SK-N-MC (cell line): ENCODE measurements around the gene SLC26A1.

ENCODE experiments used
- EZH2 ChIP-seq: fragments of 200-600 bp; sonication (generic); IDR thresholded peaks from one replicate; pipeline ENCODE4 v1.6.1; 2017; ENCODE audit warnings: antibody characterized with exemption
- FOXP2 ChIP-seq: optimal IDR thresholded peaks from 2 replicates; pipeline ENCODE3; 2011; ENCODE audit warnings: mild to moderate bottlenecking, moderate library complexity; ENCODE audit not compliant: insufficient read depth; ENCODE audit errors: extremely low read length, control extremely low read depth
- POLR2AphosphoS5 ChIP-seq: IDR thresholded peaks from 2 replicates; pipeline ENCODE4 v1.6.1; 2012; ENCODE audit warnings: mild to moderate bottlenecking, low read depth, low read length, borderline replicate concordance

DNA sequence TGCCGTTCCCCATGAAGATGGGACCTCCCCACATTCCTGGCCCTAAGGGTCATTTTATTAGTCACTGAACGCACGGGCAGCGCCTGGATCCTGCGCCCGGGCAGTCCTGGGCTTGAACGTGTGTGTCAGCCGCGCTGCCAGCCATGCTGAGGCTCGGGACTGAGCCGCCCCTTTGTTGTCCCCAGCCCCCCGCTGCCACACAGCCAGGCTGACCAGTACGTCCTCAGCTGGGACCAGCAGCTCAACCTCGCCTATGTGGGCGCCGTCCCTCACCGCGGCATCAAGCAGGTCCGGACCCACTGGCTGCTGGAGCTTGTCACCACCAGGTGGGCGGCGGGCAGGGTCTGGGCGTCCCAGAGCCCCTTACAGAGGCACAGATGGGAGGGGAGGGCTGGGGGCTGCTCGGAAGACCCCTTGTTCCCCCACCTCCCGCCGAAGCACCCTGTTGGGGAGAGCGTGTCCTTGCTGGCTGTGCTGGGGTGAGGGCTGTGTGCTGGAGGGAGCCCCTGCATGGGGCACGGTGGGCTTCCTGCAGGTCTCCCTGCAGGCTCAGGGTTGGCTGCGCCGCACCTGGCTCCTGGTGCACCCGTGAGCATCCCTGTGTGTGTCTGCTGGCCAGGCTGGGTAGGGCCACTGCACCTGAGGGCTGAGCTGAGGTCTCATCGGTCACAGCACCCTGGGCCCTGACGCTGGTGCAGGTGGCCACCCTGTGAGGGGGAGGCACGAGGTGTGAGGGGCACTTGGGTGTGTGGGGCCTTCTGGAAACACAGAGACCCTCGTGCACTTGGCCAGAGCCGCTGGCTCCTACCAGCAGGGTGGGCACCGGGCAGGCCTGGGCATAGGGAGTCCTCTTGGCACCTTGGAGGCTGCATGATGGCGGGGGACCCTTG, 5.3 kb downstream of the SLC26A1 start:
- TF ChIP-seq POLR2AphosphoS5 (no peak), EZH2 (no peak), FOXP2 (no peak)
